ENCODE results near the gene PTPRN2.
"Not testable (repeated sequence)": the region's sequence is repeated elsewhere in the genome, so short reads cannot be mapped to it uniquely, and the experiment has no call there.

PTPRN2 gene

DNA sequence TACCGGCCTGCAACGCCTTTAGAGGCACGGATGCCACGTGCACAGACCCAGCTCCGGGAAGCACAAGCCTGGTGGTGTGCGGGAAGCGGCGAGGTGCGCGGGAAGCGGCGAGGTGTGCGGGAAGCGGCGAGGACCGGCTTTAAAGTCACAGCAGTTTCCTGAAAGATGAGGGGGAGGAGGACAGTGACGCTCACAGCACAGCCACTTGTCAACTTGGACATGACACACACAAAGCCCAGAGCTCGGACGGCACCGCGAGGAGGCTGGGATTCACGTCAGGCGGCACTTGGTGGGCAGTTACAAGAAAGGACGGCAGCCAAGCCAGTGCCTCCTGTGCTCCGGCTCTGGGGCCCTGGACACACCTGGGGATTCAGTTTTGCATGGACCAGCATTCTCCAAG, 724.9 kb downstream of the PTPRN2 start:
- no peak for DNase-seq

GRCh38 chr7:157861551-157861950, 726.1 kb downstream of the PTPRN2 start:
- no peak for DNase-seq

DNA sequence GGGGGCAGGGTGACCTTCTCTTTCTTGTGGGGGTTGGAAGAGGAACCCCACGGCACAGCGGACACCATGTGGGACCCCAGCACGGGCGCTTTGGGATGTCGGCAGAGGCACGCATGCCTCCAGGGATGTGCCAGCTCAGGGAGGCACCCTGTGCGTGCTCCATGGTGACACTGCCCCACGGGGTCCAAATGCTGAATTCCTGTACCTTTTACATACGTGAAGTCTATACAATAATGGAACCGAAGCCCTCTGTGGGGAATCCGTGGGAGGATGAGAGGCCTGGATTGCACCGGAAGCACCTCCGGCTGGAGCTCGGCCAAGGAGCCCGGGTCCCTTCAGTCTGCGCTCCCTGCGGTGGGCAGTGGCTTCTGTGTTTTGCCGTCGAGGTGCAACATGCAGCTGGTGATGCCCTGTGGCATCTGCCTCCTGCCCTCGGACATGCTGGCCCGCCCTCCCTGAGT, 726.6 kb downstream of the PTPRN2 start:
- no peak for DNase-seq

DNA sequence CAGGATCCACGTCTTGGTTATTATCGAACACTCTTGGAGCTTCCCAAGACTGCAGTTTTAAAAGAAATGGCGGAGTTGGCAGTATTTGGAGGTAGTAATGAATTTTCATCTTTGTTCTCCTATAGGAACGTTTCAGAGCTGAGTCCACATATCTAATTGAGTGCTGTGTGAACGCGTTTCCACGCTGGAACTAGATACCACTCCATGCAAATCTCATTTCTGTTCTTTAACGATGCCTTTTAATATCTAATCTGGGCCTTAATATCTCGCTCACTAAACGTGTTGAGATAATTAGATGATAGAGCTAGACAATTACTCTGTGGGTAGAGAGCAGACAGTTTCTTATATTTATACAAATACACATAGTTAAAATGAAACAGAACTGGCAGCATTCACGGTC, 727.2 kb downstream of the PTPRN2 start:
- no peak for DNase-seq

DNA sequence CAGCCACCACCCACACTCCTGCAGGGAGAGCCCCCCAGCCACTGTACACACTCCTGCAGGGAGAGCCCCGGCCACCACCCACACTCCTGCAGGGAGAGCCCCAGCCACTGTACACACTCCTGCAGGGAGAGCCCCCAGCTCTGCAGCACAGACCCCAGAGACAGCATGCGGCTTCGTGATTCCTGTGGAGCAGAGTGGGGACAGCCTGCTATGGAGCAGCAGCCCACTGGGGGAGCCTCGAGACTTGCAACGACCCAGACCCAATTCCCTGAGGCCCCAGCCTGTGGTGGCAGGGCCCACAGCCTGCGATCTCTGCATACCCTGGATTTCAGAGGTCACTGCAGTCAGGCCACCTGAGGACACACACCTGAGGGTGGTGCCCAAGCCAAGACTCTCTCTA, 727.7 kb downstream of the PTPRN2 start:
- no peak for DNase-seq

GRCh38 chr7:157857578-157858075, 730.0 kb downstream of the PTPRN2 start:
- no peak for DNase-seq

GRCh38 chr7:157856873-157857577, 730.6 kb downstream of the PTPRN2 start:
- DNase-seq = no peak

GRCh38 chr7:157855452-157856213, 732.0 kb downstream of the PTPRN2 start:
- DNase-seq = no peak

GRCh38 chr7:157855016-157855415, 732.6 kb downstream of the PTPRN2 start:
- no peak for DNase-seq

DNA sequence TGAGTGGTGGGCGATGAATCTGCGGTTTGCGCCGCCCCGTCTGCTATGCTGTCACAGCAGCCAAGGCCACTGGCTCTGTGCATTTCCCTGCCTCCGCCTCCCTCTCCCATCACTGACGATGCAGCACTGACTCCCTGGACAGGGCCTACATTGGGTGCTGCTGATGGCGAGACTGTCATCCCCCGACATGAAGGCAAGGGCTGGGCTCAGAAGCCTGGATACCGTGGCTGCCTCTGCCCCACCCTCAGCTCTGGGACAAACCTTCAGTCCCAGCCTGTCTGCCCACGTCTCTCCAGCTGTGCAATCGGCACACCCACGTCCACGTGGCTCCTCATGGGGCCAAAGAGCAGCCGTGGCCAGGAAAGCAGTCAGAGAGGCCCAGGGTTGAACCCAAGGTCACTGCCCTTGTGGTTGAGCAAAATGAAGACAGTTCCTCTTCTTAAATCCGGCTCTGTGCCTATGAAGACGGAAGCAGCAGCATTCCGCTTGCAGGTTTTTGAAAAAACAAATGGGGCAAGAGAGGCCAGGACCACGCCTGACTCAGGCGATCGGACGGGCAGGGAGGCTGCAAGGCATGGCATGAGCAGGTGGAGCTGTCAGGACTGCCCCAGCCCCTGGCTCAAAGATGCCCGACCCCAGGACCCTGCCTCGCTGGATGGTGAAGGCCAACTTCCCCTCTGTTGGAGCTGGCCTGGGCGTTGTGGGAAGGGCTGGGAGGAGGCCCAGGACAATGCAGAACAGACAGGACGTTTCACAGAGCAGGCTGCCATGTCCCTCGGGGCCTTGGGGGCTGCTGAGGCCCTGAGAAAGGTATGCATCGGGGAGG, 733.3 kb downstream of the PTPRN2 start:
- DNase-seq = no peak

- no peak for DNase-seq
Measured at GRCh38 chr7:157853789-157854065, 733.9 kb downstream of the PTPRN2 start.

GRCh38 chr7:157853076-157853788, 734.4 kb downstream of the PTPRN2 start:
- DNase-seq = no peak

GRCh38 chr7:157851501-157852067, 736.0 kb downstream of the PTPRN2 start:
- peak; percentile 82 to 83 for DNase-seq

- no peak for DNase-seq
Measured at GRCh38 chr7:157850481-157851444, 736.9 kb downstream of the PTPRN2 start.

GRCh38 chr7:157849726-157850125, 737.9 kb downstream of the PTPRN2 start:
- no peak for DNase-seq

GRCh38 chr7:157849341-157849596, 738.4 kb downstream of the PTPRN2 start:
- DNase-seq = no peak

DNA sequence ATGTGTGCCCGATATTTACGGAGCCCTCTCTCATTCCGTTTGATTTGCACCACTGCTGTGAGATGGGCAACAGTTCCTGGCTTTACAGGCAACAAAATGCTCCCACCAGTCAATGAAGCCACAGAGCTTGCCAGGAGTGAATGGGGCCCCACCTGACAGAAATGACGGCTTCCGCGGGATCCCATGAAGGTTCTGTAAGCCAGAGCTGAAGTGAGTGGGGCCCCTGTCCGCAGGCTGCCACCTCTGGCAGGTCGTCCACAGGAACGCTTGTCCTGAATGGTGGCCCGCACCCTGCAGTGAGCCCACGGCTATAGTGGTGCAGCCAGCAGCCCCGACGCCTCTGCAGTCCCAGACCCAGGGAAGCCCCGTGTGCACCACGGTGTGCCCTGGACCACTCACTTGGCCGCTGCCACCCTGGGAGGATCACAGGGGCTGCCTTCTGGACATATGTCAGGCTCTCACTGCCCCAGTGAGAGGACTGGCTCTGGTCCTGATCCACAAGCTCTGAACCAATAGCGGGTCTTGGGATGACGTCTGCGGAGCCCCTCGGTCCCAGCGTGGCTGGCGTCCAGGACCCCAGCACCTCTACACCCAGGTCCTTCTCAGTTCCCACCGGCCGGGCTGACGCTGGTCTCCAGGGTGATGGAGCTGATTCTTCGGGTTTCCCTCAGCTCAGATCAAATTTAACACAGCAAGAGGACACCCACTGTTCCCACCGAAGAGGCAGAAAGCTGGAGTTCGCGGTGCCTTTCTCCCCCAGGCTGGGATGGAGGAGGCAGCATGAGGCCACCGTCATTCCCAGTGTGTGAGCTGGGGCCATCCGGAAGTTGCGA, 738.9 kb downstream of the PTPRN2 start:
- DNase-seq = no peak

DNA sequence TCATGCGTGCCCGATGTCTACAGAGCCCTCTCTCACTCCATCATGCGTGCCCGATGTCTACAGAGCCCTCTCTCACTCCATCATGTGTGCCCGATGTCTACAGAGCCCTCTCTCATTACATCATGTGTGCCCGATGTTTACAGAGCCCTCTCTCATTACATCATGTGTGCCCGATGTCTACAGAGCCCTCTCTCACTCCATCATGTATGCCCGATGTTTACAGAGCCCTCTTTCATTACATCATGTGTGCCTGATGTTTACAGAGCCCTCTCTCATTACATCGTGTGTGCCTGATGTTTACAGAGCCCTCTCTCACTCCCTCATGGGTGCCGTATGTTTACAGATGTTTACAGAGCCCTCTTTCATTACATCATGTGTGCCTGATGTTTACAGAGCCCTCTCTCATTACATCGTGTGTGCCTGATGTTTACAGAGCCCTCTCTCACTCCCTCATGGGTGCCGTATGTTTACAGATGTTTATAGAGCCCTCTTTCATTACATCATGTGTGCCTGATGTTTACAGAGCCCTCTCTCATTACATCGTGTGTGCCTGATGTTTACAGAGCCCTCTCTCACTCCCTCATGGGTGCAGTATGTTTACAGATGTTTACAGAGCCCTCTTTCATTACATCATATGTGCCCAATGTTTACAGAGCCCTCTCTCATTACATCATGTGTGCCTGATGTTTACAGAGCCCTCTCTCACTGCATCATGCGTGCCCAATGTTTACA, 739.7 kb downstream of the PTPRN2 start:
- DNase-seq = not testable (repeated sequence)

GRCh38 chr7:157846746-157847145, 740.9 kb downstream of the PTPRN2 start:
- not testable (repeated sequence) for DNase-seq

- DNase-seq = no peak
Measured at GRCh38 chr7:157846271-157846670, 741.4 kb downstream of the PTPRN2 start.
